ENCODE data around the gene CD82. TPM values are rescaled to one million over a fixed set of nuclear protein-coding genes. Genes with fewer than 3 reads are reported as not detected.
A peak's percentile ranks its signal among the peaks of the same experiment; 100 is the strongest.

CD82 gene
- total RNA-seq, 1 donor from 2014 or later, result 16.1 TPM

DNA sequence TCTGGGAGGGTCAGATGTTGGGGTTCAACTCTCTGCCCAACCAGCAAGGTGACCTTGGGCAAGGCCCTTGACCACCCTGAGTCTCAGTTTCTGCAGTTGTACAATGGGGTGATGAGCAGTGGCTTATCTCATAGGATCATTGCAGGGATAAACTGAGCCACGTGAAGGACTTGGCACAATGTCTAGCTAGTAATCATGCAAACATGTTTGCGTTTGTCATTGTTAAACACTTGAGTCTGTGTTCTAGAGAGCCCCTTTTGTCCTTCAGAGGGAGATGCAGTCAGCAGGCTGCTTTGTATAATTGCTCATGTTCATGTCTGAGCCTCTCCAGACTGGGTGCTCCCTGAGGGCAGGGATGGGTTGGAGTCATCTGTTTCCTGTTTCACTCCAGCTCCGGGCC is 15.8 kb downstream of the CD82 start:
- Mint-ChIP-seq H3K4me3 (ENCODE audit: unreplicated experiment) (no peak overlapping the region), H3K27me3 (ENCODE audit: unreplicated experiment) (peaks cover 11% of the 10 kb centered on the region), H3K27ac (ENCODE audit: unreplicated experiment) (no peak overlapping the region), H3K36me3 (ENCODE audit: low read depth, unreplicated experiment) (peaks cover 5% of the 10 kb centered on the region), H3K4me1 (ENCODE audit: unreplicated experiment) (peaks cover 3% of the 10 kb centered on the region), H3K9me3 (ENCODE audit: unreplicated experiment) (peaks cover 7% of the 10 kb centered on the region)
- TF ChIP-seq, protein P1, sequence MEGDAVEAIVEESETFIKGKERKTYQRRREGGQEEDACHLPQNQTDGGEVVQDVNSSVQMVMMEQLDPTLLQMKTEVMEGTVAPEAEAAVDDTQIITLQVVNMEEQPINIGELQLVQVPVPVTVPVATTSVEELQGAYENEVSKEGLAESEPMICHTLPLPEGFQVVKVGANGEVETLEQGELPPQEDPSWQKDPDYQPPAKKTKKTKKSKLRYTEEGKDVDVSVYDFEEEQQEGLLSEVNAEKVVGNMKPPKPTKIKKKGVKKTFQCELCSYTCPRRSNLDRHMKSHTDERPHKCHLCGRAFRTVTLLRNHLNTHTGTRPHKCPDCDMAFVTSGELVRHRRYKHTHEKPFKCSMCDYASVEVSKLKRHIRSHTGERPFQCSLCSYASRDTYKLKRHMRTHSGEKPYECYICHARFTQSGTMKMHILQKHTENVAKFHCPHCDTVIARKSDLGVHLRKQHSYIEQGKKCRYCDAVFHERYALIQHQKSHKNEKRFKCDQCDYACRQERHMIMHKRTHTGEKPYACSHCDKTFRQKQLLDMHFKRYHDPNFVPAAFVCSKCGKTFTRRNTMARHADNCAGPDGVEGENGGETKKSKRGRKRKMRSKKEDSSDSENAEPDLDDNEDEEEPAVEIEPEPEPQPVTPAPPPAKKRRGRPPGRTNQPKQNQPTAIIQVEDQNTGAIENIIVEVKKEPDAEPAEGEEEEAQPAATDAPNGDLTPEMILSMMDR (IDR thresholded peaks at IDR 0.05; ENCODE audit: unreplicated experiment), result no peak
- no peak for DNase-seq (ENCODE audit: low spot score)

DNA sequence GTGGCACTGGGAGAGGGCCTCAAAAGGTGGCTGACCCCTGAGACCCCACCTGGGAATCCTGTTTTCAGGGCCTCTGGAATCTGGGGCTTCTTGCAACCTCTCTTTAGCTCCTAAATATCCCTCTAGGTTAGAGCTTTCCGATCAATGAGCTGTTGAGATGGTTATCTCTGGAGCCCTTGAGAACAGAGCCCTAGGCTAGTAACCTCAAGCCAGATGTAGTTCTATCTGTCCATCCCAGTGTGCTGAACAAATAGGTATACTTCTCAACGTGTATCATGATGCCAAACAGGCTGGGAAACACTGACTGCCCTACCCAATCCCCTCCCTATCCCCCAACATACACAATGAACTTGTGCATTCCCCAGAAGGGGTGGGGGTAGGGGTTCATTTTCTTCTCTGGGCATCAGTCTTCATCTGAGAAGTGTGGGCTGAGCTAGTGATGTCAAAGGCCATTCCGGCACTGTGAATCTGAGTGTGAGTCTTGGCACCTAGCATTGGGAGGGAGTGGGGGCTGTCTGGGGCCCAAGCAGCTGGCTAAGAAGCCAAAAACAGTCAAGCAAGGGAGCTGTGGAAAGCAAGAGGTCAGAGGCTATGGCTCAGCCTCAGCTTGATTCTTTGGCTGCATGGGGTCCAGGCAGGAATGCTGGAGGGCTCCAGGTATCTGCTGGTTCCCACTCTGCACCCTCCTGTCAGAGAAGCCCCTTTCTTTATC is 17.3 kb downstream of the CD82 start:
- DNase-seq (ENCODE audit: low spot score), result no peak
- peaks cover 13% of the 10 kb centered on the region for H3K27me3 Mint-ChIP-seq (ENCODE audit: unreplicated experiment)
- no peak overlapping the region for H3K27ac Mint-ChIP-seq (ENCODE audit: unreplicated experiment)
- TF ChIP-seq, protein P1 (IDR thresholded peaks at IDR 0.05; ENCODE audit: unreplicated experiment), result no peak
- peaks cover 6% of the 10 kb centered on the region for H3K4me1 Mint-ChIP-seq (ENCODE audit: unreplicated experiment)
- H3K36me3 Mint-ChIP-seq (ENCODE audit: low read depth, unreplicated experiment), result peaks cover 5% of the 10 kb centered on the region
- peaks cover 7% of the 10 kb centered on the region for H3K9me3 Mint-ChIP-seq (ENCODE audit: unreplicated experiment)
- no peak overlapping the region for H3K4me3 Mint-ChIP-seq (ENCODE audit: unreplicated experiment)

DNA sequence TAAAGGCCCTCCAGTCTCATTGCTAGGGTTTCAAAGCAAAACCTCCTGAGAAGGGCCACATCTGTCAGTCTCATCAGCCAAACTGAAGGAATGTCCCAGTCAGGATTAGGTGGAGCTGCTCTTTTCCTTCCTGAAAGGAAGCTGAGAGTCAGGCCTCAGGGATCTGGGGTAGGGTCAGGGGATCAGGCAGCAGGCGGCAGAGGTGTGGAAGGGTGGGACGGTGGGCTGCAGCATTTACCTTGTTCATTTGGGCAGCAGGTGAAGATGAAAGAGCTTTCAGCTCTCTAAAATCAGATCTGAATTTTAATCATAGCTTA is 17.8 kb downstream of the CD82 start:
- Mint-ChIP-seq H3K9me3 (ENCODE audit: unreplicated experiment) (peaks cover 7% of the 10 kb centered on the region), H3K4me1 (ENCODE audit: unreplicated experiment) (peaks cover 4% of the 10 kb centered on the region), H3K27ac (ENCODE audit: unreplicated experiment) (peak overlapping the region; percentile 30), H3K4me3 (ENCODE audit: unreplicated experiment) (no peak overlapping the region), H3K27me3 (ENCODE audit: unreplicated experiment) (peaks cover 12% of the 10 kb centered on the region), H3K36me3 (ENCODE audit: low read depth, unreplicated experiment) (peaks cover 5% of the 10 kb centered on the region)
- TF ChIP-seq, protein P1 (IDR thresholded peaks at IDR 0.05; ENCODE audit: unreplicated experiment), result no peak
- DNase-seq (ENCODE audit: low spot score), result no peak

DNA sequence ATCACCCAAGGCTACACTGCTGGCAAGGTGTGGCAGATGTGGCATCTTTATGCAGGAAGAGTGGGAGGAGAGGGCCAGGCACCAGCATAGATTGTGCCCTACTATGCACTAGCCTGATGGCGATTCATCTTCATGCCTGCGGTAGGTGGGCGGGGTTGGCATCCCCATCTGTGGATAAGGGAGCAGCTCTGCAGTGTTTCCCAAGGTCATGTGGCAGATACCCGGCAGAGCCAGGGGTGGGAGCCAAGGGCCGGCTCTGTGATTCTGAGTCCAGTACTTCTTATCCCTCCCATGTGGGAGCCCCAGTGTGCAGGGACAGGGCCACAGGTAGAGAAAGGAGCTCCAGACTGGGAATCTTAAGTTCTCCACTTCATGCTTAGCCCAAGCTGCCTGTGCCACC is 20.0 kb downstream of the CD82 start:
- peaks cover 10% of the 10 kb centered on the region for H3K27me3 Mint-ChIP-seq (ENCODE audit: unreplicated experiment)

DNA sequence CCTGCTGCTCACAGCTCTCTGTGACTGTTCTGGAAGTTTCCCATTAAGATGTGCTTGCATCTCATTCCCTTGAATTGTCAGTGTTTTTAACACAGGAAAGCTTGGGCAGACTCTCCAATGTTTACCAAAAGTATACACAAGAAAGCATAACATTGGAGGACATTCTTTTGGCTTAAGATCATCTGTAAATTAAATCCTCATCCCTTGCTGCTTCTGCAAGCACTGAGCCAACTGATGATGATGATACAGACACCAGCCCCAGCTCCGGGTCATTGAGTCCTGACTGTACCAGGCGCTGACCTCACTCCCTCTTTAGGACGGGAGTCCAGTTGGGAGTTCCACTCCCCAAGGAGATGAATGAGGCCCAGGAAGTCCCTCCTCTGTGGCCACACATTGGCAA is 23.8 kb downstream of the CD82 start:
- DNase-seq (ENCODE audit: low spot score), result no peak
- H3K36me3 Mint-ChIP-seq (ENCODE audit: low read depth, unreplicated experiment), result no peaks in the 10 kb centered on the region
- no peaks in the 10 kb centered on the region for H3K9me3 Mint-ChIP-seq (ENCODE audit: unreplicated experiment)
- no peak overlapping the region for H3K4me3 Mint-ChIP-seq (ENCODE audit: unreplicated experiment)
- no peak overlapping the region for H3K27ac Mint-ChIP-seq (ENCODE audit: unreplicated experiment)
- peaks cover 14% of the 10 kb centered on the region for H3K4me1 Mint-ChIP-seq (ENCODE audit: unreplicated experiment)
- H3K27me3 Mint-ChIP-seq (ENCODE audit: unreplicated experiment), result peaks cover 4% of the 10 kb centered on the region
- TF ChIP-seq, protein P1 (IDR thresholded peaks at IDR 0.05; ENCODE audit: unreplicated experiment), result no peak

More for the DNA sequence above, 20.0 kb downstream of the CD82 start:
- TF ChIP-seq, protein P1 (IDR thresholded peaks at IDR 0.05; ENCODE audit: unreplicated experiment), result no peak
- Mint-ChIP-seq H3K4me3 (ENCODE audit: unreplicated experiment) (no peak overlapping the region), H3K36me3 (ENCODE audit: low read depth, unreplicated experiment) (peaks cover 5% of the 10 kb centered on the region), H3K4me1 (ENCODE audit: unreplicated experiment) (peaks cover 3% of the 10 kb centered on the region), H3K9me3 (ENCODE audit: unreplicated experiment) (peaks cover 7% of the 10 kb centered on the region), H3K27ac (ENCODE audit: unreplicated experiment) (no peak overlapping the region)
- DNase-seq (ENCODE audit: low spot score), result no peak
